Measurements from ENCODE around the gene CHST10. TPM values are rescaled to one million over a fixed set of nuclear protein-coding genes. Genes with fewer than 3 reads are reported as not detected.

CHST10 gene
- total and polyA plus RNA-seq, 10 of the 15 experiments (the other 5 are each of a cell fraction or from before 2014, with no cell fraction given), result 2.0 to 22.5 (median 15.7) TPM

DNA sequence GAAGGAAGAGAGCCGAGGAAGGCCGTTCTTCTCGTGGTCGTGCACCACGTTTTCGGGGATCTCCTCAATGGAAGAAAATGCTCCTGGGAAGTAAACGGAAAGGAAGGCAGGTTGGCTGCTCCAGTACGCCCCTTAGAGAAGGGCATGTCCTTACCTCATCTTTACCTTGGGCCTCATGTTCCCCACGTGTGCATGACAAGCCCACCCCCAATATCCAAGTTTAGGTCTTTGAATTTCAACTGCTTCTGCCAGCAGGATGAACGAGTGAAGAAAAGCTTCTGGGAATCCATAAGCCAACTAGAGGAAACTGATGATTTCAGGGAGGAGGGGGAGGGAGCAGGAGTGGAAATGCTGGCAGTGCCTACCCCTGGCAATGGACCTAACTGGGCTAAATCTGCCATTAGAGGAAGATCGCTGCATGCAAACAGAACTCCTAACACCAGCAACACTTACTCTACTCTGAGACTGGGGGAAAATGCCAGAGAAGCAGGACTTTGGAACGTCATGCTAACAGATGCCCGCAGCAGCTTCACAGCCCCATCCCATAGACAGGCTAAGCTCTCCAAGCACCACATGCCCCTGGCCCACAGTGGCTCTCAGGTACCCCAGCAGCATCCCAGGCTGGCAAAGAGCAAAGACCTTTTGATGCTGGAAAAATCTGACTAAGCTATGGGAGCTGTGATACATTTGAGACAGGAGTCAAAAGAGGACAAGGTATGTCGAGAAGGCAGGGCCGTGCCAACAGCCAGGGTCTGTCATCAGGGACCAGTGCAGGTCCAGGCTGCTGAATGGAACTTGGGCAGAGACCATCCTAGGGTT lies 21.7 kb downstream of the CHST10 start (continued):
- TF ChIP-seq, protein P1, sequence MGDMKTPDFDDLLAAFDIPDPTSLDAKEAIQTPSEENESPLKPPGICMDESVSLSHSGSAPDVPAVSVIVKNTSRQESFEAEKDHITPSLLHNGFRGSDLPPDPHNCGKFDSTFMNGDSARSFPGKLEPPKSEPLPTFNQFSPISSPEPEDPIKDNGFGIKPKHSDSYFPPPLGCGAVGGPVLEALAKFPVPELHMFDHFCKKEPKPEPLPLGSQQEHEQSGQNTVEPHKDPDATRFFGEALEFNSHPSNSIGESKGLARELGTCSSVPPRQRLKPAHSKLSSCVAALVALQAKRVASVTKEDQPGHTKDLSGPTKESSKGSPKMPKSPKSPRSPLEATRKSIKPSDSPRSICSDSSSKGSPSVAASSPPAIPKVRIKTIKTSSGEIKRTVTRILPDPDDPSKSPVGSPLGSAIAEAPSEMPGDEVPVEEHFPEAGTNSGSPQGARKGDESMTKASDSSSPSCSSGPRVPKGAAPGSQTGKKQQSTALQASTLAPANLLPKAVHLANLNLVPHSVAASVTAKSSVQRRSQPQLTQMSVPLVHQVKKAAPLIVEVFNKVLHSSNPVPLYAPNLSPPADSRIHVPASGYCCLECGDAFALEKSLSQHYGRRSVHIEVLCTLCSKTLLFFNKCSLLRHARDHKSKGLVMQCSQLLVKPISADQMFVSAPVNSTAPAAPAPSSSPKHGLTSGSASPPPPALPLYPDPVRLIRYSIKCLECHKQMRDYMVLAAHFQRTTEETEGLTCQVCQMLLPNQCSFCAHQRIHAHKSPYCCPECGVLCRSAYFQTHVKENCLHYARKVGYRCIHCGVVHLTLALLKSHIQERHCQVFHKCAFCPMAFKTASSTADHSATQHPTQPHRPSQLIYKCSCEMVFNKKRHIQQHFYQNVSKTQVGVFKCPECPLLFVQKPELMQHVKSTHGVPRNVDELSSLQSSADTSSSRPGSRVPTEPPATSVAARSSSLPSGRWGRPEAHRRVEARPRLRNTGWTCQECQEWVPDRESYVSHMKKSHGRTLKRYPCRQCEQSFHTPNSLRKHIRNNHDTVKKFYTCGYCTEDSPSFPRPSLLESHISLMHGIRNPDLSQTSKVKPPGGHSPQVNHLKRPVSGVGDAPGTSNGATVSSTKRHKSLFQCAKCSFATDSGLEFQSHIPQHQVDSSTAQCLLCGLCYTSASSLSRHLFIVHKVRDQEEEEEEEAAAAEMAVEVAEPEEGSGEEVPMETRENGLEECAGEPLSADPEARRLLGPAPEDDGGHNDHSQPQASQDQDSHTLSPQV (IDR thresholded peaks at IDR 0.05), result peak; percentile 91
- TF ChIP-seq EZH2 (IDR thresholded peaks at IDR 0.05; ENCODE audit: borderline replicate concordance, control insufficient read depth, low read depth, low read length) (no peak), ZNF207 (IDR thresholded peaks at IDR 0.05; ENCODE audit: borderline replicate concordance) (0 out of 2 replicates have a peak, but pooled peaks have one; percentile 11), ATF7 (IDR thresholded peaks at IDR 0.05; ENCODE audit: low read depth) (no peak), PML (IDR thresholded peaks at IDR 0.05; ENCODE audit: low read length) (no peak), MEF2B (IDR thresholded peaks at IDR 0.05; ENCODE audit: partially characterized antibody, poor library complexity, severe bottlenecking) (peak; percentile 14), MYC (IDR thresholded peaks at IDR 0.05; ENCODE audit: insufficient read depth, insufficient read length, insufficient replicate concordance, low read length, severe bottlenecking) (no peak), ZNF217 (IDR thresholded peaks at IDR 0.05) (no peak), STAT1 (conservative IDR thresholded peaks at IDR 0.05) (no peak)
- TF ChIP-seq, protein P2, sequence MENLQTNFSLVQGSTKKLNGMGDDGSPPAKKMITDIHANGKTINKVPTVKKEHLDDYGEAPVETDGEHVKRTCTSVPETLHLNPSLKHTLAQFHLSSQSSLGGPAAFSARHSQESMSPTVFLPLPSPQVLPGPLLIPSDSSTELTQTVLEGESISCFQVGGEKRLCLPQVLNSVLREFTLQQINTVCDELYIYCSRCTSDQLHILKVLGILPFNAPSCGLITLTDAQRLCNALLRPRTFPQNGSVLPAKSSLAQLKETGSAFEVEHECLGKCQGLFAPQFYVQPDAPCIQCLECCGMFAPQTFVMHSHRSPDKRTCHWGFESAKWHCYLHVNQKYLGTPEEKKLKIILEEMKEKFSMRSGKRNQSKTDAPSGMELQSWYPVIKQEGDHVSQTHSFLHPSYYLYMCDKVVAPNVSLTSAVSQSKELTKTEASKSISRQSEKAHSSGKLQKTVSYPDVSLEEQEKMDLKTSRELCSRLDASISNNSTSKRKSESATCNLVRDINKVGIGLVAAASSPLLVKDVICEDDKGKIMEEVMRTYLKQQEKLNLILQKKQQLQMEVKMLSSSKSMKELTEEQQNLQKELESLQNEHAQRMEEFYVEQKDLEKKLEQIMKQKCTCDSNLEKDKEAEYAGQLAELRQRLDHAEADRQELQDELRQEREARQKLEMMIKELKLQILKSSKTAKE (IDR thresholded peaks at IDR 0.05; ENCODE audit: low read depth, poor library complexity, severe bottlenecking), result no peak
- TF ChIP-seq, protein P3, sequence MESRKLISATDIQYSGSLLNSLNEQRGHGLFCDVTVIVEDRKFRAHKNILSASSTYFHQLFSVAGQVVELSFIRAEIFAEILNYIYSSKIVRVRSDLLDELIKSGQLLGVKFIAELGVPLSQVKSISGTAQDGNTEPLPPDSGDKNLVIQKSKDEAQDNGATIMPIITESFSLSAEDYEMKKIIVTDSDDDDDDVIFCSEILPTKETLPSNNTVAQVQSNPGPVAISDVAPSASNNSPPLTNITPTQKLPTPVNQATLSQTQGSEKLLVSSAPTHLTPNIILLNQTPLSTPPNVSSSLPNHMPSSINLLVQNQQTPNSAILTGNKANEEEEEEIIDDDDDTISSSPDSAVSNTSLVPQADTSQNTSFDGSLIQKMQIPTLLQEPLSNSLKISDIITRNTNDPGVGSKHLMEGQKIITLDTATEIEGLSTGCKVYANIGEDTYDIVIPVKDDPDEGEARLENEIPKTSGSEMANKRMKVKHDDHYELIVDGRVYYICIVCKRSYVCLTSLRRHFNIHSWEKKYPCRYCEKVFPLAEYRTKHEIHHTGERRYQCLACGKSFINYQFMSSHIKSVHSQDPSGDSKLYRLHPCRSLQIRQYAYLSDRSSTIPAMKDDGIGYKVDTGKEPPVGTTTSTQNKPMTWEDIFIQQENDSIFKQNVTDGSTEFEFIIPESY (IDR thresholded peaks at IDR 0.05), result no peak
- TF ChIP-seq, protein P4, sequence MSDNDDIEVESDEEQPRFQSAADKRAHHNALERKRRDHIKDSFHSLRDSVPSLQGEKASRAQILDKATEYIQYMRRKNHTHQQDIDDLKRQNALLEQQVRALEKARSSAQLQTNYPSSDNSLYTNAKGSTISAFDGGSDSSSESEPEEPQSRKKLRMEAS (IDR thresholded peaks at IDR 0.05; ENCODE audit: low read depth, low read length), result peak; percentile 74
- TF ChIP-seq, protein P5, sequence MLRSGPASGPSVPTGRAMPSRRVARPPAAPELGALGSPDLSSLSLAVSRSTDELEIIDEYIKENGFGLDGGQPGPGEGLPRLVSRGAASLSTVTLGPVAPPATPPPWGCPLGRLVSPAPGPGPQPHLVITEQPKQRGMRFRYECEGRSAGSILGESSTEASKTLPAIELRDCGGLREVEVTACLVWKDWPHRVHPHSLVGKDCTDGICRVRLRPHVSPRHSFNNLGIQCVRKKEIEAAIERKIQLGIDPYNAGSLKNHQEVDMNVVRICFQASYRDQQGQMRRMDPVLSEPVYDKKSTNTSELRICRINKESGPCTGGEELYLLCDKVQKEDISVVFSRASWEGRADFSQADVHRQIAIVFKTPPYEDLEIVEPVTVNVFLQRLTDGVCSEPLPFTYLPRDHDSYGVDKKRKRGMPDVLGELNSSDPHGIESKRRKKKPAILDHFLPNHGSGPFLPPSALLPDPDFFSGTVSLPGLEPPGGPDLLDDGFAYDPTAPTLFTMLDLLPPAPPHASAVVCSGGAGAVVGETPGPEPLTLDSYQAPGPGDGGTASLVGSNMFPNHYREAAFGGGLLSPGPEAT (IDR thresholded peaks at IDR 0.05; ENCODE audit: low read depth), result 0 out of 2 replicates have a peak, but pooled peaks have one; percentile 11
- TF ChIP-seq, protein P6, sequence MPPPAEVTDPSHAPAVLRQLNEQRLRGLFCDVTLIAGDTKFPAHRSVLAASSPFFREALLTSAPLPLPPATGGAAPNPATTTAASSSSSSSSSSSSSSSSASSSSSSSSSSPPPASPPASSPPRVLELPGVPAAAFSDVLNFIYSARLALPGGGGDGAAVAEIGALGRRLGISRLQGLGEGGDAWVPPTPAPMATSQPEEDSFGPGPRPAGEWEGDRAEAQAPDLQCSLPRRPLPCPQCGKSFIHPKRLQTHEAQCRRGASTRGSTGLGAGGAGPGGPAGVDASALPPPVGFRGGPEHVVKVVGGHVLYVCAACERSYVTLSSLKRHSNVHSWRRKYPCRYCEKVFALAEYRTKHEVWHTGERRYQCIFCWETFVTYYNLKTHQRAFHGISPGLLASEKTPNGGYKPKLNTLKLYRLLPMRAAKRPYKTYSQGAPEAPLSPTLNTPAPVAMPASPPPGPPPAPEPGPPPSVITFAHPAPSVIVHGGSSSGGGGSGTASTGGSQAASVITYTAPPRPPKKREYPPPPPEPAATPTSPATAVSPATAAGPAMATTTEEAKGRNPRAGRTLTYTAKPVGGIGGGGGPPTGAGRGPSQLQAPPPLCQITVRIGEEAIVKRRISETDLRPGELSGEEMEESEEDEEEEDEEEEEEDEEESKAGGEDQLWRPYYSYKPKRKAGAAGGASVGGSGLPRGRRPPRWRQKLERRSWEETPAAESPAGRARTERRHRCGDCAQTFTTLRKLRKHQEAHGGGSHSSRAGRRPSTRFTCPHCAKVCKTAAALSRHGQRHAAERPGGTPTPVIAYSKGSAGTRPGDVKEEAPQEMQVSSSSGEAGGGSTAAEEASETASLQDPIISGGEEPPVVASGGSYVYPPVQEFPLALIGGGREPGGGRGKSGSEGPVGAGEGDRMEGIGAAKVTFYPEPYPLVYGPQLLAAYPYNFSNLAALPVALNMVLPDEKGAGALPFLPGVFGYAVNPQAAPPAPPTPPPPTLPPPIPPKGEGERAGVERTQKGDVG (CRISPR knock-in tag; IDR thresholded peaks at IDR 0.05), result no peak

Measured in GM12878 (cell line).